GM18502 (cell line): ENCODE results near the gene OSBPL1A.
A peak's percentile ranks its signal among the peaks of the same experiment; 100 is the strongest.

Experiments
- ATAC-seq: cut with Tn5 transposase; IDR thresholded peaks from one replicate; pipeline ENCODE4 v1.9.1; 2021; ENCODE audit warnings: mild to moderate bottlenecking; ENCODE audit not compliant: unreplicated experiment, poor library complexity

OSBPL1A gene

DNA sequence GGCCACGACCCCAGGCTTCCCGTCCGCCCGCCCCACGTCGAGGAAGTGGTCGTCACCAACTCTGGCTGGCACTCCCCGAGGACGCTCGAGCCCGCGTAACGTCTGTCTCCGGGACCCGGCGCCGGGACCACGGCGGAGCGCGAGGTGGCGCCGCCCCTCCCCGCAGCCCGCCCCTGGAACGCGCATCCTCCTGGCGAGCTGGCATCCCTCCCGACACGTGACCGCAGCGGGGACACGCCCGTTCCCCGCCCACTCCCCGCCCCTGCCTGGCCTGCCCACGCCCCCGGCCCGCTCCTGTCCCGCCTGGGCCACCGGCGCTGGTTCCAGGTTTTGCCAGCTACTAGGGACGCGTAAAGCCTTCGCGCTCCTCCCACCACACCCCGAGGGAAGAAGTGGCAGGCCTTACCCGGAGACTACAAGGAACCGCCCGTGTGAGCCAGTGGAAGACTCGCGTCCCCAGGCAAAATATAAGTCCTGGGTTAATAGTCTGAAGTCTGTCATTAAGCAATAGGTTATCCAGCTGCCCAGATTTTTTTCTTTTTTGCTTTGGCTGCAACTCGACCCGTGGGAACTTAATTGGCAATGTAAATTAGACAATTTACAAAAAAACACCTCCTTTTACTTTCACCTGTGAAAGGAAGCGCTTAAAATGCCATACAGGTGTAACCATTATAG, at the start of gene OSBPL1A:
OSBPL1A (minus strand) TSS at position 131 of the 675 bp plus-strand sequence. CDS start 20,291 bp downstream, outside the sequence.
- peak; percentile 73 for ATAC-seq

DNA sequence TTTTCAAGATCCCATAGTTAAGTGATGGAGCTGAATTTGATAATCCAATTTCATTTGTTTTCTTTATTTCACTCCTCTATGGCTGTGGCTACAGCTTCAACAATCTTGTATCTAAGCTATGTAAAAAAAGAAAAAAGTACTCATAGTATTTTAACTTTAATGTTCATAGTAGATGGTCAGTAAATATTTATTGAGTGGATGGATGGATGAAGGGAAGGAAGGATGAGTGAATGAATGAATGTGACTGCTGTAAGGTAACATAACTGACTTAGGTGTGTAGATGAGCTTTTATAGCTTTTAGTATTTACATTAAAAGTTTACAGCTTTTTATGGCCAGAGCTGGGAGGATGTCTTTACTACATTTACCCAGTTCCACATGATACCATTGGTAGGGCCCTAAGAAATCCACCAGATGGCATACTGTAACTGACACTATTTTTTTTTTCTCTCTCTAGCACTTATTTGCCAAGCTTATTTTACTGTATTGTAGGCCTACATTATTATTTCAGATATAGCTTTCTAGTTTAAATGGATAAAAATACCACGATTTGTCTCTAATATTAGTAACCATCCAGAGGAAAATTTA, 49.4 kb upstream of the OSBPL1A start:
- no peak for ATAC-seq

DNA sequence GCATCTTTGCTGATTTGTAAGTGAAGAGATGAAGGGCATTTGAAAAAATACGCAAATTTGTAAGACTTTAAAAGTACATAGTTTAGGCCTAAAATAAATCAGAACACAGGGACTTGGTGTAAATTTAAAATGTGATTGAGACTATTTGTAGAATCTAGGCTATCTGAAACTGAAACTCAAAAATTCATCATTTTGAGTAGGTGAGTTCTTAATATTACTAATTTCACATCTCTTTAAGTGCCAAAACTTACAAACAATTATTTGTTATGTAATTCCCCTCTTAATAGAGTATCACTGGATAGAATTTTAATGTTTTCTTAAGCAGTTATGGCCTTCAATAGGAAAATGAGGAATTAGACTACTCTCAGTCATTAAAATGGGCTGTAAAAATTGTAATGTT, 48.8 kb upstream of the OSBPL1A start:
- peak; percentile 80 for ATAC-seq

DNA sequence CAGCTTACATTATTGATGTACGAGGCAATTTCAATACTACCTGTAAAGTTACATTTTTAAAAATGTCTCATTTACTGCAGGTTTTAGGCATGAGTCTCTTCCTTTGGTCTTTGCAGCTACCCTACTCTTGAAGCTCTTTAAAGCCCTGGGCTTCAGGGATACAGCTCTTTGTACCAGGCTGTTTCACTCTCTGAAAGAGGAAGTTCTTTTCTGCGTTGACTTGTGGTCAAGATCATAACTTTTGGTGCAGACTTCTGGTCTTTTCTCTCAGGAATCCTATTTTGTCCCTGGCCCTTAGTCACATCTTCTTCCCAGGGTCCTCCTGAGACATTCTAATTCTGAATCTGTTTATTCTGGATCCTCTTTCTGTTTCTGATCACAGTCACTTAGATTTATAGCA, 46.2 kb upstream of the OSBPL1A start:
- peak; percentile 74 for ATAC-seq

DNA sequence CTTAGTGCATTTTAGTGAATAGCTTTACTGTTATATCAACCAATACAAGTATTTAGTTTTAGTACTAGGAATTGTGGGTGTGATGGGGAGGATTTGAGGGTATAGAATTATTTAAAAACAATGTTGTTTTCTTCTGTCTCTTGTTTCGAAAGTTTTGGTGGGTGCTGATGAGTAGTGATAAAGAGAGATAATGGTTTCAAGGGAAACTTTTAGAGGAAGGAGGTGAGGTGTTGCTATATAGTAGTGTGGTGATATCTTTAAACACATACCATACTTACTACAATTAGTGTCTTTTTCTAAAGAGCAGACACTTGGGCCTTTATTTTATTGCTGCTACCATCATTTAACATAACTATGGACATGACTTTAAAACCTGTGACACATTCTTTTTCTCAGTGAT, 39.3 kb upstream of the OSBPL1A start:
- ATAC-seq = no peak

DNA sequence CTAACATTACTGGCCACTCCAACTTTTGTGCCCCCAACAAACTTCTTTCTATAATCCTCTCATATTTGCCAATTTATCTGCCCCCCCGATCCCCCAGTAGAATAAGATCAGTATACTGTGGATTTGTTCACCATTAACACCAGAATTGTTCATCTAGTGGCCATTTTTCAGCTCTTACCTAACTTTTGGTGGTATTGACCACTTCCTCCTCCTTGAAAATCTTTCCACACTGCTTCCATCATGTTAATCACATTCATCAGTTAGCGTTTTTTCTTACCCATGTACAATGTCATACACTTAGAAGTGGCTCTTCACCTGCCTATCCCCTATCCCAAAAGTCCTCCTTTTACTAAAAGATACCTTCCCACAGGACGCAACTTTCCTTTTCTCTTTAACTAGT, 35.0 kb upstream of the OSBPL1A start:
- ATAC-seq = no peak

DNA sequence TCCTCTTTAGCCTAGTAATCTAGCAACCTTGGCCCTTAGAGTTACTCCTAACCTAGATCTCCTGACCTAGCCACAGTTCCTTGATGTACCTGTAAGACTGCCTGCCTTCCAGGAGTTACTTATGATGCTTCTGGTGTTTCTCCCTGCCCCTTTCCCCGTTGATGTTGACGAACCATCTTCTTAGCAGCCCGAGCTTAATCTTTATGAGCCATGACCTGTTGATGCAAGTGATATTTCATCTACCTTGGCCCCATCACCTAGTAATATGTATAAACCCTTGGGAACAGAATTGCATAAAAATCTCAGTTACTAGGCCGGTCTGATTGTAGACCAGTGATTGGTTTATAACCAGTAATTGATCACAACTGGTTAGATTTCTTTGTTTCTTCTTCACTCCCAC, 31.6 kb upstream of the OSBPL1A start:
- no peak for ATAC-seq

DNA sequence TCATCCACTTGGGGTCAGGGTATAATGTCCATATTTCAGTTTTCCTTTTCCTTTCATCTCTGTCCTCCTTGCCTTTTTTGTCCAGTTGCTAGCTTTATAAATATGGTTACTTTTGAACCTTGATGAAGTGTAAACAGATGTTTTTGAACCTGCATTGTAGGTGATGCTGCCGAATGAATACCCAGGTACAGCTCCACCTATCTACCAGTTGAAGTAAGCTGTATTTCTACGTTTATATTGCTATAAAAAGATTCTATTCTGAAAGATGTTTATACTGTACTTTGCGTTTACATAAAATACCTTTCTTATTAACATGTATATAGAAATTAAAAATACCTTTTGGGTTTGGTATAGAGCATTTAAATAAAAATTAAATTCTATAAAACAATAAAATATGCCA, 31.1 kb upstream of the OSBPL1A start:
- ATAC-seq = no peak

DNA sequence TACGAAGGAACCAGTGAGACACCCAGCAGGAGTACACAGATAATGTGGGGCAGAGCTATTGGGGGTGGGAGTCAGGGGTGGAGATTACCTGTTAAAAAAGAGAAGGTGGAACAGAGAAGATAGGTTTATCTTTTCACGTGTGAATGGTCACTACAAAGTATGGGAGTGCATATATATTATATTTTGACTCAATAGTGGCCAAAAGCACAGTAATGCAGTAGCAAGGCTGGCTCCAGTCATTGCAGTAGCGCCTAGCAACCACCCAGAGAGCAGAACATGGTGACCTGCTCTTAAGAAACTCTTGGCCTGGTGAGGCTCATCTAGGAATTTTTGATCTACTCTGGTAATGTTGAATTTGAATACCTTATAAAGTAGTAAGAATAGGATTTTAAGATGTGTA, 29.9 kb upstream of the OSBPL1A start:
- ATAC-seq = no peak

DNA sequence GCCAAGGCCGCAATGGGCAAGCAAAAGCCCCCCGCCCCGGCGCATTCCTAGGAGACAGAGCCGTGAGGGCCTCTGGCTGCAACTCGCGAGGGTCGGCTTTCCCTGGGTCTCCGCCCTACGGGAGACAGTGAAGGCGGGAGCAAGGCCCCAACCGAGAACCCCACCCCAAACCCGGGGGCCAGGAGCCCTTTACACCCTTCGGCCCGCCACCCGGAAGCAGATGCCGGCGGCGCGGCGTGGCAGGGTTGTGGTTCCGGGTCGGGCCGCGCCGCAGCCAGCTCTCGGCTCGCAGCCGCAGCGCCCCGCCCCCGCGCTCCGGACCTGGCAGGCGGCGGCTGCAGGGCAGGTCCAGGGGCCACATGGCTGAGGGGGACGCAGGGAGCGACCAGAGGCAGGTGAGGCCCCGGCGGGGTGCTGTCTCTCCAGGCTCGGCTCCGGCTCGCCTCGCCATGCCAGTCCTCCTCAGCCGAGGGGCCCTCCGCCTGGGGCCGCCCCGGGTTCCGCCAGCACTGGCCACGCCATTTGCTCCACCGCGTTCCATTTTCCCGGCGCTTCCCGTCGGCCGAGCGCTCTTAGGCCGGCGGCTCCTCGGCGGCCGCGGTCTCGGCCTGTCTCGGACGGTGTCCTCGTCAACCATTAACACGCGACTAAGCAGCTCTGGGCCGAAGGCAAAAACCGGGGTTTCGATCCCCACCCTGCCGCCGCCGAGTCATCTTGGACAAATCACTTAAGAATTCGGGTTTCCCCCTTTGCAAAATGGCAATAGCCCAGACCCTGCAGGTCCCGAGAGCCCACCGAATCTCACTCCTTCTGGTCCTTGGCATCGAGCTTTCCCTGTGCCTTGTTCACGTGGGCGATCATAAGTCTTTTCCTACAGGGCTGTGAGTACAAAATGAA, 29.0 kb upstream of the OSBPL1A start, which contains the start of gene IMPACT:
IMPACT (plus strand) TSS at position 273 of the 897 bp plus-strand sequence; CDS start at position 360, 87 bp downstream.
- ATAC-seq = peak; percentile 92

DNA sequence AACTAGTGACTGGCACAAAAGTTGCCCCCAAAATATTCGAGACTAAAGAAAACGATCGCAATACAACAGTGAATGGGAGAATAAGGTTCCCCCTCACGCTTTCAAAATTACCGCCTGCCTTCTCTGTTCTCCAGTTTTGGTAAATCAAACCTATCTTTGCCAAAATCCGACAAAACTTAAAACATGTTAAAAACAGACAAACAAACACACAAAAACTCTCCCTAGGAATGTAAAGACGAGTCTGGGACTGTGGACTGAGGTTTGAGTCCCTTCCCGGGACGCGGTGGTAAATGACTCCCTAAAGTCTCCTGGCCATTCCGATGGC, 28.4 kb upstream of the OSBPL1A start:
- no peak for ATAC-seq

DNA sequence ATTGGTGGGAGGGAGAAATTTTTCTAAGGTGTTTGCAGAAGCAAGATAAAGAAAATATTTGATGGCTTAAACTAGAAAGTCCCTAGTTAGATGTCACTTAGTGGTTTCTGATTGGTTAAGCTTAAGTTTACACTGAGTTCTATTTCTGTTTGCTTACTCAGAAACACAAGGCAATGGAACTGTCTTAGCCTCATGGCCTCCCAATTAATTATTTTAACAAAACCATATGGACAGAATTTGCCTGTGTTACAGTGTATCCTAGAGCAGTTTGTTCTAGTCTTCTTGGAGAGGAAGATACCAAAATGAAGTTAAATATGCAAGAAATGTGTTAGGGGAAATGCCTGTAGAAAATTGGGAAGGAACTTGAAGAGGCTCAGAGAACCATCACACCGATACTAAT, 24.2 kb upstream of the OSBPL1A start:
- ATAC-seq = no peak

DNA sequence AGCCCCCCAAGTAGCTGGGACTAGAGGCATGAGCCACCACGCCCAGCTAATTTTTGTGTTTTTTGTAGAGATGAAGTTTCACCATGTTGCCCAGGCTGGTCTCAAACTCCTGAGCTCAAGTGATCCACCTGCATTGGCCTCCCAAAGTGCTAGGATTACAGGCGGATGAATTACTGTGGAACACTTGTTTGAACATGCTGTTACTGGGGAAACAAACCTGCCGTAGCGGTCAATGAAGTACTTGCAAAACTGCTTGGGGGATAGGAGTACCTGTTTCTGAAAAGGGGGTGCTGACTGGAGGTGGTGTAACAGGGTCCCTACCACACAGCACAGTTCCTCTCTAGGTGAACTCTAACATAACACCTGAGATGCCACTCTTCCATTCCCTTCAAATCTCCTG, 22.9 kb upstream of the OSBPL1A start:
- ATAC-seq = no peak

DNA sequence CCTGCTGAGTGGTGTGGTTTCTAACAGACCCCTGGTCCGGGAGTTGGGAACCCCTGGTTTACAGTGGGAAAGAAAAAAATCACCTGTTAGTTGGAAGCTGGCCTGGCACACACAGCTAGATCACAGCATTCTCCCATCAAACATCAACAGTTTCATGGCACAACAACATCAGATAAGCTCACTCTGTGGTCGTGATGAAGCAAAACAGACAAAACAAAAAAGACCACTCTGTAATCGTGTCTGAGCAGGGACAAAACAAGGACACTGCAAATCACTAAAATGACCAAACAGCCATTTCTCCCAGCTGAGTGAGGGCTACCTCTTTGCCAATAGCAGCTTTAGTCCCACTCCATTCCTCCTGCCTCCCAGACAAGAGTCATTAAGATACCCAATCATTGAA, 19.9 kb upstream of the OSBPL1A start:
- ATAC-seq = no peak

DNA sequence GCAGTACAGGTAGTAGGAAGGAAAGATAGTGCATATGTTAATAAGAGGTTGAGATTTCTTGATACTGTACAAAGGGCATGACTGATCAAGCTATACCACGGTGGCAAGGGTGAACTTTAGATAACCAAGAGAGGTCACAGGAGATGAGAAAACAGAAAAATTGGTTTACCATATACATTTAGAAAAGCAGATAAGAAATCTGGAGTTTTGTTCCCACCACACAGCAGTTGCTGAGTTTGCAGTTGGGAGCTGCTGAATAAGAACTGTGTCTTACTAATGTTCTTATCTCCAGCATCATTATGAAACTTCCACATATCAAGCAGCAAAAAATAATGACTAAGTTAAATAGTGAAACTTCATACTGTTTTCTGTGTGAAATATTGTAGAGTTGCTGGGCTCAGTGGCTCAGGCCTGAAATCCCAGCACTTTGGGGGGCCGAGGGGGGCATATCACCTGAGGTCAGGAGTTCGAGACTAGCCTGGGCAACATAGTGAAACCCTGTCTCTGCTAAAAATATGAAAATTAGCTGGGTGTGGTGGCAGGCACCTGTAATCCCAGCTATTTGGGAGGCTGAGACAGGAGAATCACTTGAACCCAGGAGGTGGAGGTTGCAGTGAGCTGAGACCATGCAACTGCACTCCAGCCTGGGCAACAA, 16.9 kb upstream of the OSBPL1A start:
- ATAC-seq = peak; percentile 89

DNA sequence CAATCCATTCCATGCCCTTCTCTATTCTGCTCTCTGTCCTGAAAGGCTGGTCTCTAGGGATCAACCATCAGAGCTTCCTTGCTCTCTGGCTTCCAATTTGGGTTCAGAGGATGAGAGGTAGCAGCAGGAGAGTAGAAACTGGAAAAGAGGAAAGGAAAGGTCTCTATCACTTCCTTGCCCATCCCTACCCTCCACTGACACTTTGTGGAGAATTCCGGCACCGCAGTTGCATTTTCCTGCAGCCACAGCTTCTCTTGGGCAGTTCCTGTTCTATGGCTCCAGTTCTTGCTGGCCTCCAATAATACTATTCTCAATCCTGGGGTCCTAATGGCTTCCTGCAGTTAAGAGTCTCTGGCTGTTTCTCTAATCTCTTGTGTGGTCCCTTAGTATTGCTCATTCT, 15.5 kb upstream of the OSBPL1A start:
- no peak for ATAC-seq

DNA sequence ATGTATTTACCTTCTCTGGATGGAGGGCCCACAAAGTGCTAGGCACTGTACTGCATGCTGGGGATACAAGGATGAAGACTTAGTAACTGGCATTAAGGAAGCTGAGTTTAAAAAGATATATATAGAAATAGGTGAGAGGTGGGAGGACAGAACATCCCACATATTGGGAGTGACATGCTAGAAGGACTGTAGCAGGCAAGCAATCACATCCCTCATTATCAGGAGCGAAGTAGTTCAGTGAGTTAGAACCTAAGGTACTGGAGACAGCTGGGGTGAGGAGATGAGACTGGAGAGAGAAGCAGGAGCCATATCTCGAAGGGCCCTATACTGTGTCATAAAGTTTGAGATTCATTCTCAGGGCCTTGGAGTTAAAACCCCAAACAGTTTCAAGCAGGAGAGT, 10.9 kb upstream of the OSBPL1A start:
- ATAC-seq = no peak

DNA sequence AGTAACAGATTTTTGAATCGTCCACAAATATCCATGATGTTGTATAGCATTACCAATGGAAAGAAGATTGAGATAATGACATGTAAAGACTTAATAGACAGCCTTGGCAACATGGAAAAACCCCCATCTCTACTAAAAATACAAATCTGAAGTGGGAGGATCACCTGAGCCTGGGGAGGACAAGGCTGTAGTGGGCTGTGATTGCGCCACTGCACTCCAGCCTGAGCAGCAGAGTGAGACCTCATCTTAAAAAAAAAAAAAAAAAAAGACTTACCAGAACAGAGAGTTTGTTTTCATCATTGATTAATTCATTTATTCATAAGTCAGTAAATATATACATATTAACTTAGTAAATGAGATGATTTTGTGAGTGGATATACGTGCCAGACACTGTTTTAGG, 7.0 kb upstream of the OSBPL1A start:
- no peak for ATAC-seq

DNA sequence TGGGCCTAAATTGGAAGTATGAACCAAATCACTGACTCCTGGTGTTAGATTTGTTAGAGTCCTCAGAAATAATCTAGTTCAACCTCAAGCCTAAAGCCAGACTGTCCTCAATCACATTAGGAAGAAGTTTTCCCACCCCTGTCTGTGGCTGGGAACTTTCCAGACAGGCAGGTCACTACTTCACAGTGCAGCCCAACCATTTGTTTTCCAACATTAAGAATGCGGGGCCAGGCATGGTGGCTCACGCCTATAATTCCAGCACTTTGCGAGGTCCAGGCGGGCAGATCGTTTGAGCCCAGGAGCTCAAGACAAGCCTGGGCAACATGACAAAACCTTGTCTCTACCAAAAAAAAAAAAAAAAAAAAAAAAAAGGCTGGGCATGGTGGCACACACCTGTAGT, 5.5 kb upstream of the OSBPL1A start:
- no peak for ATAC-seq

DNA sequence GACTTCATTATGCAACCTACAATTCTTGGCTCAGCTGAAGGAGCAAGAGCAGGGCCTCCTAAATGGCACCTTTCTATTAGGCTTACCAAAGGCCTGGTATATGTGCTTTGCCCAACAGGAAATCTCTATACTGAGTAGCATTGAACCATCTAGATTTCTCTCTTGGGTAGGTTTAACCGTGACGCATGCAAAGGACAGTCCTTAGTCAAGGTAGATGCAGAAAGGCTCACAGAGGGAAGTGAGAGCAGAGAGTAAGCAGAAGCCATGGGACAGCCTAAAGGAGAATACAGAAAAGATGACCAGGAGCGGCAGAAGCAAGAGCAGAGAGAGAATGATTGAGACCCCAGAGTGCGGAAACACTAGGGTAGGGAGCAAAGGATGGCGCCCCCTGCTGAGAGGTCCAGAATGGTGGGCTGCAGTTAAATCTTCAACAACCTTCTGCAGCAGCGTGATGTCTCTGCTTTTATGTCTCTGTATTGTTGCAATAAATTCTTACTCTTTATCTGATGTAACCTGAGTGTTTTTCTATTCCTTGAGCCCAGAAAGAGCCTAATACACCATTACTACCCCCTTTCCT, 4.7 kb upstream of the OSBPL1A start:
- ATAC-seq = no peak

DNA sequence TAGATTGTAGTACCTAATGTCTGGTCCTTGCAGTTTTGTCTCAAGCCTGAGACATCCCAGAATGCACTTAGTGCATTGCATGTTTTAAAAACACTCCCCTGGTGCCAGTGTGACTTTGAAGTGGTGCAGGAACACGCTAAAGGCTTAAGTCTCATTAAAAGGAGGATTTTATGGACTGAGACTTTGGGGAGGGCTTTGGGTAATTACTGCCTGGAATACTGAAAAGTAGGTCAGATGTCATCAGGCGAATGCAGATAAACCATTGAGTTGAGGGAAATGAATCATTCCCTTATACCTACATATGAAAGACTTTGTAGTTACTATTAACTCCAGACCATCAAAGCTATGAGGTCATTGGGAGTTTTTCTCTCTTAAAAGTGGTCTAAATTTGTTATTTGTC, 3.0 kb upstream of the OSBPL1A start:
- no peak for ATAC-seq
